Mononuclear cell (primary cell): ENCODE measurements around the gene OTX1. TPM values are rescaled to one million over a fixed set of nuclear protein-coding genes. Genes with fewer than 3 reads are reported as not detected.
"Not testable (repeated sequence)": the region's sequence is repeated elsewhere in the genome, so short reads cannot be mapped to it uniquely, and the experiment has no call there.

Experiments
- H3K27me3 ChIP-seq: 2 replicates; pipeline ENCODE4 v1.6.0; 2011; ENCODE audit warnings: low read length, control low read depth; ENCODE audit not compliant: insufficient read depth
- H3K4me1 ChIP-seq: 2 replicates; pipeline ENCODE4 v1.5.1; 2011; ENCODE audit warnings: mild to moderate bottlenecking, low read length, control low read depth; ENCODE audit not compliant: insufficient read depth
- H3K4me3 ChIP-seq: 2 replicates; pipeline ENCODE4 v1.5.1; 2011; ENCODE audit warnings: mild to moderate bottlenecking, low read length, moderate library complexity
- H3K9me3 ChIP-seq: 2 replicates; pipeline ENCODE4 v1.5.1; 2011; ENCODE audit warnings: low read depth, mild to moderate bottlenecking, control low read depth, low read length
- total RNA-seq: library from RNA; depleted of rRNA; stranded (reverse); fragments of >200 nt; gene quantifications from one replicate; pipeline ENCODE4 v1.2.3, GENCODE V29; 2012

OTX1 gene
- total RNA-seq: not detected

GRCh38 chr2:63050334-63051041, at the start of gene OTX1:
Gene OTX1, plus strand, starts transcription at chr2:63050830. Its CDS starts 2,161 bp downstream, at chr2:63052991.
- peak within 1 kb of the TSS; percentile 11 for H3K4me3 ChIP-seq
- peaks cover 93% of the 10 kb centered on the region for H3K27me3 ChIP-seq
- H3K4me1 ChIP-seq: peaks cover 71% of the 10 kb centered on the region
- no peaks in the 10 kb centered on the region for H3K9me3 ChIP-seq

DNA sequence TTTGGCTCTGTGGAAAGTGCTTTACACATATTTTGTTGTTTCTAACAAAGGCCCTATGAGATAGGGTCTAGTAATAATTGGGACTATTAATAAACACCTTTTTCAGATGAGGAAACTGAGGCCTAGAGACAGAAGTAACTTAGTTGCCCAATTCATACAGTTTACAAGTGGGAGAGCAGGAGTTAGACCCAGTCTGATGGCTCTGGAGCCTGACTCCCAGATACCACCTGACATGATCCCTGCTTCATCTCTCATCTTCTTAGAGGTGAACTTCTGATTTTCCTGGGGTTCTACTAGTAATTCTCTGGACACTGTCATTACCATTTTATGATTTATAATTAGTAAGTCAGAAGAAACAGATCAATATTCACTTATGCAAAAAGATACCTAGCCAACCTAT, 49.1 kb upstream of the OTX1 start:
- H3K9me3 ChIP-seq: no peaks in the 10 kb centered on the region
- H3K4me1 ChIP-seq: no peaks in the 10 kb centered on the region
- H3K4me3 ChIP-seq: no peak overlapping the region
- no peaks in the 10 kb centered on the region for H3K27me3 ChIP-seq

DNA sequence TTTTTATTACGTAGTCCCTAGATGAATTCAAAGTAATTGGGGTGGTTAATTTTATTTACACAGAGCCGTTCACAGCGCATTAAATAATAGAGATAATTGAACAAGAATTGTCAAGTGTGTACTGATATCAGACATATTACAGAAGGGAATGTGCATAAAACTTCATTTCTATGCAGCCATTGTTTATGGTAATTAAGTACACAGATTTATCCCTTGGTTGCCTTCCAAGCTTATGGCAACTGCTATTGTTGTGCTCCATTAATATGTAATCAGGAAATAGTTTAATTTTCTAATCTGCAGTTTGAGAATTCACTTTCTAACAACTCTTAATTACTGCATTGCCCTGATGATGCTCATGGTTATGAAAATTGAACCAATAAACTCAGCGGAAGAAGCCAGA, 47.3 kb upstream of the OTX1 start:
- Histone ChIP-seq H3K9me3 (no peaks in the 10 kb centered on the region), H3K27me3 (no peaks in the 10 kb centered on the region), H3K4me1 (no peaks in the 10 kb centered on the region), H3K4me3 (no peak overlapping the region)

DNA sequence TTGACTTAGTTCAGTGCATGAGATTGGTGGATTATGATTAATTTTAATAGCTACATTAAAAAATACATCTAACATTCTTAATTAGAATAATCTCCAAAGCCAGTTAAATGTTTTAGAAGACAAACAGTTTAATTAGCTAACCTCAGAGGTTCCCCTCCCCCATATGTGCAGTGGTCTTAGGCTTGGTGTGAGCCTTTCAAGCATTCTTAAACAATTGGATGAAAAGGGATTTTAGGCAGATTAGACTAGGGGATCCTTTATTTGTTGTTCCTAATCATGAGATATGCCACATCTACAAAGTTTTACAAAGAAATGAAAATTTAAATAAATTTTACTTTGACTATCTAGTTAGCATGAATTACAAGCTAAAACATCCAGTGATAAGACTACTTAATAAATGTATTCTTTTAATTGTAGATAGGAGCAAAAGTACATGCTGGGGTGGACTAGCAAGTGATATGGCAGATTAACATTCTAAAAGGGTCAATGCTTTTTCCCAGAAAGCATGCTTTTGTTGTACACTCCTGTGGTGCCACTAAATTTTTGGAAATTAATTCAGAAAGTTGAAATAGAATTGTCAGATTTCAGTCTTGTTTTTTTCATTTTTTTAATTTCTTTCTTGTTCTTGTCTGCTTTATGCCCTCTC, 42.7 kb upstream of the OTX1 start:
- no peaks in the 10 kb centered on the region for H3K9me3 ChIP-seq
- H3K4me1 ChIP-seq: no peaks in the 10 kb centered on the region
- no peak overlapping the region for H3K4me3 ChIP-seq
- no peaks in the 10 kb centered on the region for H3K27me3 ChIP-seq

DNA sequence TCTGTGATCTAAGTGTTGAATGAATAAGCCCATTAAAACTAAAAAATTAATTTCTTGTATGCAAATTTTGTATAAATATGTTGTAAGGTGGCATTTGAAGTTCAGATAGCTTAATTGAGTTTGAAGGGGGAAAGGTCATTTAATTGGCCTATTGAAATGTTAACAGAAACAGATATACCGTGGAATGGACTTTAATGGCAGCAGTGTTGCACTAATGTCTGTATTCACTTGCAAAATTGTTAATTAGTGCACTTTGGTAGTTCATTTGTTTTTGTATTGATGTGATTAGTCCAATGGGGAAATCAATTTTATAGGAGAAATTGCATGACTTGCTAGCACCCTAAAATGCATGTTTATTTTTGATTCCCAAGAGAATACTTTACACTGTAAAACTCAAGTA, 41.8 kb upstream of the OTX1 start:
- Histone ChIP-seq H3K27me3 (no peaks in the 10 kb centered on the region), H3K9me3 (no peaks in the 10 kb centered on the region), H3K4me3 (no peak overlapping the region), H3K4me1 (no peaks in the 10 kb centered on the region)

- no peaks in the 10 kb centered on the region for H3K4me1 ChIP-seq
- no peaks in the 10 kb centered on the region for H3K9me3 ChIP-seq
- H3K4me3 ChIP-seq: no peak overlapping the region
Observed at GRCh38 chr2:63009490-63009889, 41.1 kb upstream of the OTX1 start.

DNA sequence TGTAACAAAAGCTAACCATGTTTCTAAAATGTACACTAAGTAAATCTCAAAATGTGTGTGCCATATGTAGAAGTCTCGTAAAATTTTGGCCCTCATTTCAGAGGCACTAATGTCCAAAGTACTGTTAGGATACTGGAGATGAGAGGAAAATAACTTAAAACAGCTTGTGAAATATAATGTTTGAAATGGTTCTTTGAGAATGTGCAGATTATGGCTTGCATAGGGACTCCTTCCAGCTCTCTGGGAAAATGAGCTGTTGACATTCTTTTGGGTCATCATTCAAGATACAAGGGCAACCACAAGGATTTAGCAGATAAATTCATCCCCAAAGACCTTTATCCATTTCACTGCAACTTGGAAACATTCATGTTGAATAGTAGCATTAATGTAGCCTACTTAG, 38.1 kb upstream of the OTX1 start:
- Histone ChIP-seq H3K9me3 (no peaks in the 10 kb centered on the region), H3K27me3 (no peaks in the 10 kb centered on the region)

More at GRCh38 chr2:63009490-63009889, 41.1 kb upstream of the OTX1 start:
- no peaks in the 10 kb centered on the region for H3K27me3 ChIP-seq

GRCh38 chr2:63013438-63013837, 37.2 kb upstream of the OTX1 start:
- Histone ChIP-seq H3K27me3 (no peaks in the 10 kb centered on the region), H3K4me3 (no peak overlapping the region), H3K9me3 (no peaks in the 10 kb centered on the region), H3K4me1 (no peaks in the 10 kb centered on the region)

More for the DNA sequence above, 38.1 kb upstream of the OTX1 start:
- H3K4me1 ChIP-seq: no peaks in the 10 kb centered on the region
- H3K4me3 ChIP-seq: no peak overlapping the region

DNA sequence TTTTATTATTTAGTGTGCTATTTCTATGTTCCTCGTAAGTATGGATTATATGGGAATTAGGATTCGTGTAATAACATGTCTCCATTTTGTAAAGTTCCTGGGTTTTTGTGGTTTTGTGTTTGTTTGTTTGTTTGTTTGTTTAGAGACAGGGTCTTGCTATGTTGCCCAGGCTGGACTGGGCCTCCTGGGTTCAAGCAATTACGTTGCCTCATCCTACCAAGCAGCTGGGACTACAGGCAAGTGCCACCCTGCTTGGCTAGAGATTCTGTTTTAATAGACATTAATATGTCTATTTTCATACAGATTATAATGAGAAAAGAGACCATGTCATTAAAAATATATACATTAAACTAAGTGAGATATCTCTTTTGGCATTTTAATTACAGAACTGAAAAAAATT, 35.2 kb upstream of the OTX1 start:
- Histone ChIP-seq H3K9me3 (no peaks in the 10 kb centered on the region), H3K4me1 (no peaks in the 10 kb centered on the region), H3K4me3 (no peak overlapping the region), H3K27me3 (no peaks in the 10 kb centered on the region)

DNA sequence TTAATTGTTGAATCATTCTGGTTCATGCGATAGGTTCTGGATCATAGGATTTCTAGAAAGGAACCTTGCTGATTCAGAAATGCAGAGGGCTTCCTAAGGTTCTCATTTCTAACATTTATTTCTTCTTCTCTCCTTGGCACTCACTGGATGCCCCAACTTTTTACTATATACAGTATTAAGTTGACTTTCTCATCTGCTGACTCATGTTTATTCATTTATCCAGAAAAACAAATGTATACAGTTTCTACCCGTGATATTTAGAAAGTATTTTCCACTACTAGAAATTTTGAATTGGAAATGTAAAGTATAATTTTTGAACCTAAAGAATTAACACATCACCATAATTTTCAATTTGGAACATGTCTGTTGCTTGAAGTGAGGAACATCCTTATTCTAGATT, 32.2 kb upstream of the OTX1 start:
- H3K9me3 ChIP-seq: no peaks in the 10 kb centered on the region
- no peaks in the 10 kb centered on the region for H3K27me3 ChIP-seq

GRCh38 chr2:63019686-63020085, 30.9 kb upstream of the OTX1 start:
- not testable (repeated sequence) for H3K9me3 ChIP-seq, H3K27me3 ChIP-seq, H3K4me1 ChIP-seq, H3K4me3 ChIP-seq

More for the DNA sequence above, 32.2 kb upstream of the OTX1 start:
- no peak overlapping the region for H3K4me3 ChIP-seq
- H3K4me1 ChIP-seq: no peaks in the 10 kb centered on the region

DNA sequence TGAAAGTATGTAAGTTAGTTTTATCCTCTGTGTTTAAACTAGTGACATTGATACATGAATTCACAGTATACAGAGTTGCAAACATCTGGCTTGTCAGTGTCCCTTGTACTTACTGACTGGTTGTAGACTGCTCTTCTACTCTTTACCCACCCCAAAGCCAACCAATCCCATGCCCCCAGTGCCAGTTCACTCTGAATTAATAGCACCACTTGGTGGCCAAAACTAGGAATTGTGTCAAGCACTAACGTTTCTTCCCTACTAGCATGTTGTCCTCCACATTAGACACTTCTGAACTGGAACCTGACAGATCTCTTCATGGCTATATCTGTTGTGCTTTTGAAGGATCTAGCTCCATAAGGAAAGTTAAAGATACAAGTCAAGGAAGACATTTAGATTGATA, 27.2 kb upstream of the OTX1 start:
- no peaks in the 10 kb centered on the region for H3K9me3 ChIP-seq
- H3K4me1 ChIP-seq: no peaks in the 10 kb centered on the region
- H3K4me3 ChIP-seq: no peak overlapping the region
- no peaks in the 10 kb centered on the region for H3K27me3 ChIP-seq

- Histone ChIP-seq H3K4me1 (no peaks in the 10 kb centered on the region), H3K9me3 (no peaks in the 10 kb centered on the region), H3K4me3 (no peak overlapping the region), H3K27me3 (no peaks in the 10 kb centered on the region)
Observed at GRCh38 chr2:63027220-63027619, 23.4 kb upstream of the OTX1 start.

DNA sequence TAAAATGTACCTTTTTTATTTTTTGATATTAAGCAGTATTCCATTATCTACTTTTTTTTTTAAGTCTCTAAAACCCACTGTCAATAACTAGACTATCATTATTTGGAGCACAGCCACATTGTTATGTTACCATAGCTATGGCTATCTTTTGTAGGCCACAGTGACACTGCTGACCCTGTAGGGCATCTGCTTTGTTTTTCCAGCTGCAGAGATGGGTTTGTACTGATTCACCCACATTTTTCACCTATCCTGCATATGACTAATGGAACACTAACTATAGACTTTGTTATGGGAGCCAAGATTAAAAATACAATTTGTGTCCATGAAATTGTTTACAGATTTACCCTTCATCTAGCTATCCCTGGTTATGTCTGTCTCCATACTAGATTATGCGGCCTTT, 21.6 kb upstream of the OTX1 start:
- H3K9me3 ChIP-seq: no peaks in the 10 kb centered on the region
- H3K4me3 ChIP-seq: no peak overlapping the region
- H3K27me3 ChIP-seq: no peaks in the 10 kb centered on the region
- no peaks in the 10 kb centered on the region for H3K4me1 ChIP-seq

DNA sequence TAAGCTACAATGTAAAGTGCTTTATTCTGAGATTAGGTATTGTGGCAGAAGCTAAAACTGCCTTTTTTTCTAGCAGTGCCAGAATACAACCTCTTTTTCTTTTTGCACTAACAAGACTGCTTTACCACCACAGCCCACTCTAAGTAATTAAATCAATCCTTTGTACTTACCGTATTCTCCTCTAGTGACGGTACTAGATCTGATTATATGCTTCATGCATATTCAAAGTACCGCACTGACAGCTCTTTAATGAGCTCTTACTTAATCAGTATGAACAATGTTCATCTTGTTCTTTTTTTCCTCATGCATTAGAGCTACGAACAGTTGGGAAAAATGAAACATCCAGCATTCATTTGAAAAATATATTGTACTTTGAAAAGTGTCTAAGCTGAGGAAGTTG, 16.1 kb upstream of the OTX1 start:
- Histone ChIP-seq H3K27me3 (no peaks in the 10 kb centered on the region), H3K4me1 (no peaks in the 10 kb centered on the region), H3K4me3 (no peak overlapping the region), H3K9me3 (no peaks in the 10 kb centered on the region)

DNA sequence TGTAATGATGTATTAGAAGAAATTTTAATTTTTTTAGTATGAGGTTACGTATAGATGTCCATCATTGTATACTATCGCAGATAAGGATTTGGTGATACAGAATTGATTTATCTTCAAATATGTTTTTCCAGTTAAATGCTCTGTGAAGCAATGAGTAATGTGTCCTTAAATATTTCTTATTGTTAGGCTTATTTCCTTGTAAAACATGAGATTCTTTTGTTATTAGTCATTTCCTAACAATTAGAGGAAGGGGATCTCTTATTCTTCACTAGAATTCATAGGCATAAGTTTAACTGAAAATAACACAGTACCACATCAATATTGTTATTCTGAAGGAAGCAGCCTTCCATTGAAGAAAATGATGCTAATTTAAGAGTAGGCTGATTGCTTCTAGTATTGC, 15.5 kb upstream of the OTX1 start:
- H3K4me3 ChIP-seq: no peak overlapping the region
- no peaks in the 10 kb centered on the region for H3K27me3 ChIP-seq
- no peaks in the 10 kb centered on the region for H3K9me3 ChIP-seq
- no peaks in the 10 kb centered on the region for H3K4me1 ChIP-seq
